ENCODE data around the gene STAU1. TPM values are rescaled to one million over a fixed set of nuclear protein-coding genes. Genes with fewer than 3 reads are reported as not detected.

STAU1 gene
- total and polyA plus RNA-seq, 2 of the 13 experiments (the other 11 are each of a cell fraction or from before 2014, with no cell fraction given): 119 to 133 TPM

- TF ChIP-seq ARID4A (CRISPR knock-in tag; IDR thresholded peaks at IDR 0.05; ENCODE audit: borderline replicate concordance): no peak
- TF ChIP-seq NFAT5 (CRISPR knock-in tag; IDR thresholded peaks at IDR 0.05): no peak
- TF ChIP-seq ZBTB42 (CRISPR knock-in tag; IDR thresholded peaks at IDR 0.05): no peak
- no peak for TF ChIP-seq SKIL (CRISPR knock-in tag; IDR thresholded peaks at IDR 0.05; ENCODE audit: borderline replicate concordance)
- no peak for TF ChIP-seq IKZF4 (CRISPR knock-in tag; IDR thresholded peaks at IDR 0.05; ENCODE audit: borderline replicate concordance, low read depth, not compliant biosample characterization)
- no peak; the same call in 1 of the 2 replicates for TF ChIP-seq KDM3A (CRISPR knock-in tag; IDR thresholded peaks at IDR 0.05; ENCODE audit: low read depth)
- no peak for TF ChIP-seq HNRNPH1 (optimal IDR thresholded peaks at IDR 0.05; ENCODE audit: low read depth, low read length)
Measured at GRCh38 chr20:49185071-49185761, 2.9 kb downstream of the STAU1 start (continued).
